ENCODE data around the gene LRRC4C. TPM values are rescaled to one million over a fixed set of nuclear protein-coding genes. Genes with fewer than 3 reads are reported as not detected.

The LRRC4C gene
- total and polyA plus RNA-seq, 4 donors, result 0.33 to 5.3 (median 0.43) TPM

- ATAC-seq (ENCODE audit: insufficient read depth, low FRiP score) (no peak), DNase-seq (peak in 2 of 3 donors; percentile 6 to 17)
- no peak overlapping the region for H3K27ac ChIP-seq (ENCODE audit: low read depth in 1 of 2, low read length in 1 of 2)
- no peak overlapping the region for H3K9ac ChIP-seq (ENCODE audit: insufficient read depth in 1 of 2, low read length in 2 of 2)
- H3K9me3 ChIP-seq (ENCODE audit: control insufficient read depth in 4 of 4, insufficient read depth in 3 of 4, low read length in 3 of 4), result no peaks in the 10 kb centered on the region
- no peaks in the 10 kb centered on the region for H3K36me3 ChIP-seq (ENCODE audit: control insufficient read depth in 4 of 4, insufficient read depth in 4 of 4, low read length in 4 of 4)
- no peak for TF ChIP-seq CTCF (IDR thresholded peaks at IDR 0.05; ENCODE audit: control extremely low read depth, extremely low read depth)
- no peak overlapping the region for H3K4me3 ChIP-seq
- WGBS, 2 donors, result 56 to 73% methylated on average over 4 of the region's 4 CpGs
- H3K27me3 ChIP-seq (ENCODE audit: control insufficient read depth in 3 of 3, insufficient read depth in 3 of 3, low read length in 2 of 3), result no peaks in the 10 kb centered on the region
- no peaks in the 10 kb centered on the region for H3K4me1 ChIP-seq (ENCODE audit: control insufficient read depth in 5 of 5, insufficient read depth in 5 of 5, low read length in 5 of 5)
Observed at GRCh38 chr11:41301023-41301422, 158.4 kb downstream of the LRRC4C start.

DNA sequence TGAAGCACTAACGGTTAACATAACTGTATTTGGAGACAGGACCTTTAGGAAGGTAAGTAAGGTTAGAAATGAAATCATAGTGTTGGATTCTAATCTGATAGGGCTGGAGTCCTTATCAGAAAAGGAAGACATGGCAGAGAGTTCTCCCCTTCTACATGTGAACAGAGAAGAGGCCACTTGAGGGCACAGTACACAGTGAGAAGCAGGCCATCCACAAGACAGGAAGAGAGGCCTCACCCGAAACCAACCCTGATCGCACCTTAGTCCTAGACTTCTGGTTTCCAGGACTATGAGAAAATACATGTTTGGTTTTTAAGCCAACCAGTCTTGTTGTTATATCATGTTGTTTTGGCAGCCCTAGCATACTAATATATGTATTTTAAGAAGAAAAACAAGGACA is 170.0 kb downstream of the LRRC4C start:
- H3K27me3 ChIP-seq (ENCODE audit: control insufficient read depth in 3 of 3, insufficient read depth in 3 of 3, low read length in 2 of 3), result no peaks in the 10 kb centered on the region
- H3K4me3 ChIP-seq, result no peak overlapping the region
- no peak for ATAC-seq (ENCODE audit: insufficient read depth, low FRiP score)
- no peak for TF ChIP-seq CTCF (IDR thresholded peaks at IDR 0.05; ENCODE audit: control extremely low read depth, extremely low read depth)
- H3K9me3 ChIP-seq (ENCODE audit: control insufficient read depth in 4 of 4, insufficient read depth in 3 of 4, low read length in 3 of 4), result no peaks in the 10 kb centered on the region
- no peak overlapping the region for H3K9ac ChIP-seq (ENCODE audit: insufficient read depth in 1 of 2, low read length in 2 of 2)
- no peak for DNase-seq
- 90 to 91% methylated on average over 3 of the region's 3 CpGs for WGBS, 2 donors
- no peaks in the 10 kb centered on the region for H3K36me3 ChIP-seq (ENCODE audit: control insufficient read depth in 4 of 4, insufficient read depth in 4 of 4, low read length in 4 of 4)
- H3K27ac ChIP-seq (ENCODE audit: low read depth in 1 of 2, low read length in 1 of 2), result no peak overlapping the region
- no peaks in the 10 kb centered on the region for H3K4me1 ChIP-seq (ENCODE audit: control insufficient read depth in 5 of 5, insufficient read depth in 5 of 5, low read length in 5 of 5)

DNA sequence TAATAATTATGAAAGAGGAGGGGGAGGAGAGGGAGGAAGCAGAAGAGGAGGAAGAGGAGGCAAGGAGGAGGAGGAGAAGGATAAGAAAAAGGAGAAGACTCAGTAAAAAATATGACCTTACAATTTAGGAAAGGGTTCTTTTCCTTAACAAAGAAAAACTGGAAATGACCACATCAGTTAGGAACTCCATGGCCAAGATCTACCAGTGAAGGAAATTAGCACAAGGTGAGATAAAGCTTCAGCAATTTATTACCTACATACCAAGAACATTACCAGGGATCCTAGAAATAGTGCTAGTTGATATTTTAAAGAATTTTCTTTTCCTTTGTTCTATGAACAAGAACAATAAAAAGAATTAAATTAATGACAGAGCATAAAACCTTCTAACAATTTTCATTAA is 172.7 kb downstream of the LRRC4C start:
- Histone ChIP-seq H3K4me1 (ENCODE audit: control insufficient read depth in 5 of 5, insufficient read depth in 5 of 5, low read length in 5 of 5) (no peaks in the 10 kb centered on the region), H3K4me3 (no peak overlapping the region), H3K36me3 (ENCODE audit: control insufficient read depth in 4 of 4, insufficient read depth in 4 of 4, low read length in 4 of 4) (no peaks in the 10 kb centered on the region), H3K9me3 (ENCODE audit: control insufficient read depth in 4 of 4, insufficient read depth in 3 of 4, low read length in 3 of 4) (no peaks in the 10 kb centered on the region), H3K27ac (ENCODE audit: low read depth in 1 of 2, low read length in 1 of 2) (no peak overlapping the region), H3K27me3 (ENCODE audit: control insufficient read depth in 3 of 3, insufficient read depth in 3 of 3, low read length in 2 of 3) (no peaks in the 10 kb centered on the region), H3K9ac (ENCODE audit: insufficient read depth in 1 of 2, low read length in 2 of 2) (no peak overlapping the region)
- ATAC-seq (ENCODE audit: insufficient read depth, low FRiP score), result no peak
- TF ChIP-seq CTCF (IDR thresholded peaks at IDR 0.05; ENCODE audit: control extremely low read depth, extremely low read depth), result no peak
- DNase-seq, result no peak

- Histone ChIP-seq H3K9me3 (ENCODE audit: control insufficient read depth in 4 of 4, insufficient read depth in 3 of 4, low read length in 3 of 4) (no peaks in the 10 kb centered on the region), H3K36me3 (ENCODE audit: control insufficient read depth in 4 of 4, insufficient read depth in 4 of 4, low read length in 4 of 4) (no peaks in the 10 kb centered on the region), H3K27ac (ENCODE audit: low read depth in 1 of 2, low read length in 1 of 2) (no peak overlapping the region), H3K27me3 (ENCODE audit: control insufficient read depth in 3 of 3, insufficient read depth in 3 of 3, low read length in 2 of 3) (no peaks in the 10 kb centered on the region), H3K9ac (ENCODE audit: insufficient read depth in 1 of 2, low read length in 2 of 2) (no peak overlapping the region), H3K4me1 (ENCODE audit: control insufficient read depth in 5 of 5, insufficient read depth in 5 of 5, low read length in 5 of 5) (no peaks in the 10 kb centered on the region), H3K4me3 (no peak overlapping the region)
- ATAC-seq (ENCODE audit: insufficient read depth, low FRiP score) (no peak), DNase-seq (no peak)
- TF ChIP-seq CTCF (IDR thresholded peaks at IDR 0.05; ENCODE audit: control extremely low read depth, extremely low read depth), result no peak
- WGBS, 2 donors, result 68 to 70% methylated on average over 3 of the region's 3 CpGs
Observed at GRCh38 chr11:41284354-41284753, 175.1 kb downstream of the LRRC4C start.

Measured in lung (tissue), 12 donors.